Lower leg skin (tissue), 3 donors: ENCODE results near the gene ENTPD6.

Experiments used
- POLR2A ChIP-seq, 2 donors: fragments of 450-650 bp; IDR thresholded peaks; one replicate each; pipeline ENCODE4 v1.6.1; 2016 to 2017; ENCODE audit warnings: antibody characterized with exemption in 2 of 2, mild to moderate bottlenecking in 1 of 2, moderate library complexity in 1 of 2
- TF ChIP-seq, protein P1 (sequence below), 3 donors: fragments of 450-650 bp; IDR thresholded peaks; one replicate each; pipeline ENCODE4 v1.5.1; 2016; ENCODE audit warnings: antibody characterized with exemption in 3 of 3, mild to moderate bottlenecking in 3 of 3, moderate library complexity in 2 of 3

DNA sequence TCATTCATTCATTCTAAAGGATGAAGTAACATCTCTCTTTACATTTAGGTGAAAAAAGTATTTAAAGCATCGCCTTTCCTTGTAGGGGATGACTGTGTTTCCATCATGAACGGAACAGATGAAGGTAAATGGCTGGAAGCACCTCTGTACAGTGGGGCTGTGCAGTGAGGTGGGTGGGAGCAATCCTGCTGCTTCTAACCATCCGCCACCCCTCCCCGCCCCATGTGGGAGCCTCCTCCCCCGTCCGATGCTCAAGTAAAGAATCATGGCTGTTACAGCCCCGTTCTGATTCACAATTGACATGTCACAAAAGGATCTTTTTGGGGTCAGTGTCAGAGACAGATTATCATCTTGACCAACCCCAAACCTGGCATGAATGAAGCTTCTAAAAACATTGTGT is 19.3 kb downstream of the ENTPD6 start:
- TF ChIP-seq, protein P1, sequence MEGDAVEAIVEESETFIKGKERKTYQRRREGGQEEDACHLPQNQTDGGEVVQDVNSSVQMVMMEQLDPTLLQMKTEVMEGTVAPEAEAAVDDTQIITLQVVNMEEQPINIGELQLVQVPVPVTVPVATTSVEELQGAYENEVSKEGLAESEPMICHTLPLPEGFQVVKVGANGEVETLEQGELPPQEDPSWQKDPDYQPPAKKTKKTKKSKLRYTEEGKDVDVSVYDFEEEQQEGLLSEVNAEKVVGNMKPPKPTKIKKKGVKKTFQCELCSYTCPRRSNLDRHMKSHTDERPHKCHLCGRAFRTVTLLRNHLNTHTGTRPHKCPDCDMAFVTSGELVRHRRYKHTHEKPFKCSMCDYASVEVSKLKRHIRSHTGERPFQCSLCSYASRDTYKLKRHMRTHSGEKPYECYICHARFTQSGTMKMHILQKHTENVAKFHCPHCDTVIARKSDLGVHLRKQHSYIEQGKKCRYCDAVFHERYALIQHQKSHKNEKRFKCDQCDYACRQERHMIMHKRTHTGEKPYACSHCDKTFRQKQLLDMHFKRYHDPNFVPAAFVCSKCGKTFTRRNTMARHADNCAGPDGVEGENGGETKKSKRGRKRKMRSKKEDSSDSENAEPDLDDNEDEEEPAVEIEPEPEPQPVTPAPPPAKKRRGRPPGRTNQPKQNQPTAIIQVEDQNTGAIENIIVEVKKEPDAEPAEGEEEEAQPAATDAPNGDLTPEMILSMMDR (IDR thresholded peaks at IDR 0.05): no peak
- TF ChIP-seq POLR2A (IDR thresholded peaks at IDR 0.05): no peak
